Large intestine (tissue), 3 donors: ENCODE data around the gene C22orf31. TPM values are rescaled to one million over a fixed set of nuclear protein-coding genes. Genes with fewer than 3 reads are reported as not detected.

Experiments
- DNase-seq, 2 donors: peaks; one replicate each; pipeline versions ENCODE4 v3.0.0 to v3.0.0-alpha.2; 2013
- H3K27ac ChIP-seq: one replicate; pipeline ENCODE4 v1.5.1; 2013; ENCODE audit warnings: low read length
- H3K27me3 ChIP-seq: 2 replicates; pipeline ENCODE4 v1.6.1; 2013; ENCODE audit warnings: low read length; ENCODE audit not compliant: control insufficient read depth, insufficient read depth
- H3K36me3 ChIP-seq: 2 replicates; pipeline ENCODE4 v1.6.1; 2013; ENCODE audit warnings: low read length; ENCODE audit not compliant: control insufficient read depth, insufficient read depth
- H3K4me1 ChIP-seq: one replicate; pipeline ENCODE4 v1.6.1; 2013; ENCODE audit warnings: low read length; ENCODE audit not compliant: control insufficient read depth, insufficient read depth
- H3K4me3 ChIP-seq: one replicate; pipeline ENCODE4 v1.5.1; 2013; ENCODE audit warnings: low read length
- H3K9me3 ChIP-seq: one replicate; pipeline ENCODE4 v1.6.1; 2013; ENCODE audit warnings: mild to moderate bottlenecking, low read depth, low read length, moderate library complexity; ENCODE audit not compliant: control insufficient read depth
- WGBS: methylation state at CpG from one replicate; pipeline ENCODE4 v1.1.5; 2013; ENCODE audit warnings: low lambda C conversion rate; ENCODE audit not compliant: insufficient coverage; 5-methylcytosine and 5-hydroxymethylcytosine counted together
- polyA plus RNA-seq: library from polyadenylated mRNA; unstranded; fragments of 120-200 nt; gene quantifications from one replicate; pipeline ENCODE4 v1.2.1, GENCODE V29; 2013

C22orf31 gene
- polyA plus RNA-seq, 1 donor = 1.5 TPM

DNA sequence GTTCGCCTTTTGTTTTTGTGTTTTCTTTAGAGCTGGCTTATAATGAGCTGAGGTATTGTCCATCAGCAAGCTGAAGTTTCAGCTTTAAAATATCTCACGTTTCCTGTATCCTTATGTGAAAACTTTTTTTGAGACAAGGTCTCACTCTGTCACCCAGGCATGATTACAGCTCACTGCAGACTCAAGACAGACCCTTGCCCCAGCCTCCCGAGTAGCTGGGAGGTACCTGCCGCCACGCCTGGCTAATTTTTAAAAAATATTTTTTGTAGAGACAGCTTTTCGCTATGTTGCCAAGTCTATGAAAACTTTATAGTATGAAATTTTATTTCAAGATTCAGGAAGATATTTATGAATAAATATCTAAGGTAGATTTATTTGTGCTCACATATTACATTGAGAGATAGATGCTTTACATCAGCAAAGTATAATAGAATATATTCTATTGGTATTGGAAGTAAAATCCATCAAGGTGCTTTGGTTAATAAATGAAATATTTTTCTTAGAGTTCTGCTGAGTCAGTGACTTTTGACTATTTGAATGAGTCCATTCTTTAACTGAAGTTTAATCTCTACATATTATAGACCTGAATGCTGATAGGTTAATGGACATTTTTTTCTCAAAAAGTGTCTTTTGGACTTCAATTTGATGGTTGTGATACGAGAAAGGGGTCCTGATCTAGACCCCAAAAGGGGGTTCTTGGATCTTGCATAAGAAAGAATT lies 21.4 kb upstream of the C22orf31 start:
- WGBS = 69% methylated on average over 3 of the region's 7 CpGs

DNA sequence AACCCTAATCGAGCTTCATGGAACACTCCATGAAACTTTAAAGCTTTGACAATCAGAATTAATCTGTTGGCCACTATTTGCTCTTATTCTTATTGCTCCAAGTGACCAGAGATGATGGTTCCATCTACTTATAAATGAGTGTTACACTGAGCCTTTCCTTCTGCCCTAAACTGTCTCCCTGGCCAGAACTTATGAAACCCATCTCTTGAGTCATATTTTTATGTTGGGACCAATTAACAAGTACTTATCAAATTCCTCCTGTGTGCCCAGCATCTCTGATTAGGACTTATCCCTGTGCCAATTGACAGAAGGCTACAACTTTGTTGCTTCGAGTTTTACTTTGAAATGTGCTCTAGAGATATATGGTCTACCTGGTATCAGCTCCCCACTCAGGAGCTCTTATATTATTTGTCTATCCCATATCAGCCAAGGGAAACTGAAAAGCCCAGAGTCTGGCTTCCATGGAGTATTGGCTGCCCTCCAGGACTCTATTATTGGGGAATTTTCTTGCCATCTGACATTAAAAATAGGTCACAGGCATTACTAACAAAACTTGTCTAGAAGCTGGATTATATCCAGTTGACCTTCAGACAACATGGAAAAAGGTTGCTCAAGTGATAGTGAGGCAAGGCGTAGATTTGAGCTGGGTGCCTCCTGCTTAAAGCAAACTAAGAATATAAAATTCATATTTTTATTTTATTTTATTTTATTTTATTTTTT lies 20.0 kb upstream of the C22orf31 start:
- Histone ChIP-seq H3K27ac (no peak overlapping the region), H3K9me3 (no peaks in the 10 kb centered on the region), H3K4me1 (no peaks in the 10 kb centered on the region), H3K27me3 (no peaks in the 10 kb centered on the region), H3K36me3 (peaks cover 6% of the 10 kb centered on the region), H3K4me3 (no peak overlapping the region)
- DNase-seq = no peak
- no CpG with 5 or more reads among the region's 3 CpGs for WGBS

More for the DNA sequence above, 21.4 kb upstream of the C22orf31 start:
- no peaks in the 10 kb centered on the region for H3K9me3 ChIP-seq
- no peaks in the 10 kb centered on the region for H3K27me3 ChIP-seq
- no peak overlapping the region for H3K27ac ChIP-seq
- peaks cover 6% of the 10 kb centered on the region for H3K36me3 ChIP-seq
- no peak for DNase-seq
- no peaks in the 10 kb centered on the region for H3K4me1 ChIP-seq
- no peak overlapping the region for H3K4me3 ChIP-seq

DNA sequence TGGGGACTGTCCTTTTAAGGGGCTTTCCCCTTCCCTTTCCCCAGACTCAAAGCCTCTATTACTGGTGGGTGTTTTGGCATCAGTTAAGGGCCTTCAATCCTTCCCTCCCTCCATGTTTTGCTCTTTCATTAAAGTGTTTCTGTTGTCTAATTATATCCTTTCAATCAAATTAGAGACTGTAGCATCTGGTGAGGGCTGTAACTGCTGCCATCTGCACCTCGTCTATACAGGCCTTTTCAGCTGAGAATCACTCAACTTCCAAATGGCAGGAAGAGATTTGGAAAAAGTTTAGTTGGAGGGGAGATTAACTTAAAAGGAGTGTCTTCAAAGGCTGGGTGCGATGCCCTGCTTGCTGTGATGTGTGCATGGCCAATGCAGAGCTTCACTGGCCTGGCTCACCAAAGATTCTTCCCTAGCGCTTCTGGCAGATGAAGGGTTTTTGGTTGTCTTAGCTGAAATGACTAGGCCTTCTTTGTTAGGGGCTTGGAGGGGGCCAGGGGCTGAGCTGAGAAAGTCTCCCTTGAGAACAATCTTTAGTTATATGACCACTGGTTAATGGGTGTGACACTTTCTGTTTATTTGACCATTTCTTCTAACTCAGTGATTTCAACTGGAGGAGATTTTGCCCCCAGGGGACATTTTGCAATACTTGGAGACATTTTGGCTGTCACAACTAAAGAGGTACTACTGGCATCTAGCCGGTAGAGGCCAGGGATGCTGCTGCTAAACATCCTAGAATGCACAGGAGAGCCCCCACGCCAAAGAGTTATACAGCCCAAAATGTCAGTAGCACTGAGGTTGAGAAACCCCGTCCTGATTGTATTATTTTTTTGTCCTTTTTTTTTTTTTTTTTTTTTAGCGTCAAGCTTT lies 18.7 kb upstream of the C22orf31 start:
- peaks cover 6% of the 10 kb centered on the region for H3K36me3 ChIP-seq
- H3K27me3 ChIP-seq = no peaks in the 10 kb centered on the region
- WGBS = 88% methylated on average over 1 of the region's 7 CpGs
- H3K4me3 ChIP-seq = no peak overlapping the region
- H3K4me1 ChIP-seq = peaks cover 6% of the 10 kb centered on the region
- H3K9me3 ChIP-seq = no peaks in the 10 kb centered on the region
- H3K27ac ChIP-seq = no peak overlapping the region
- DNase-seq = no peak

DNA sequence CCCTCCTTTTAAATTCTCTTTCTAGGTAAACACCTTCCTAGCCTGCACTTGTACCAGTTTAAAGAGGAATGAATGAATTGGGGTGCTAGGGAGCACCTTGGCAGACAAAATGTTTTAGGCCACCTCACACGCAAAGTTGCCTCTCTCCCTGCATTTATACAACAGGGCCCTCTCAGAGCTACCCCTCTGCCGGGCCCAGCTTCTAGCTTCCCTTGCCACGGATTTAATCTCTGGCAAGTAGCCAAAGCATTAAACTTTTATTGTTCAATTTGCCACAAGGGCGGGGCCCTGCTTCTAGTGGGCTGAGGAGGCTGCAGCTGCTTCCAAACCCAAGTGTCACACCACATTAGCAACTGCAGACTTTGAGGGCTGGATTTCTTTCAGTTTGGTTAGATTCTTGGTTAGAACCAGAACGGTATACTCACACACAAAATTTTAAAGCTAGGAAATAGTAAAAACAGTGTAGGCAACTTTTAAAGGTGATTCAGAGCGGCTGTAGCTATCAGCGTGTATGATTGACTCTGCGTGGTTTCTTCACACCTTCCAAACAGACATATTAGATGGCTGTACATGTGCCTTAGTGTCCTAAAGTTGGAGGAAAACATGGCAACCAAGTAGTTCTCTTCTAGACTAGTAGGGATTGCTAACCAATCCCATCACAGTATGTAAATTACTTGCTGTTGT lies 17.7 kb upstream of the C22orf31 start:
- Histone ChIP-seq H3K9me3 (no peaks in the 10 kb centered on the region), H3K27me3 (no peaks in the 10 kb centered on the region), H3K27ac (no peak overlapping the region), H3K4me3 (no peak overlapping the region), H3K4me1 (peaks cover 6% of the 10 kb centered on the region), H3K36me3 (peaks cover 6% of the 10 kb centered on the region)
- no peak for DNase-seq
- 83% methylated on average over 1 of the region's 8 CpGs for WGBS

DNA sequence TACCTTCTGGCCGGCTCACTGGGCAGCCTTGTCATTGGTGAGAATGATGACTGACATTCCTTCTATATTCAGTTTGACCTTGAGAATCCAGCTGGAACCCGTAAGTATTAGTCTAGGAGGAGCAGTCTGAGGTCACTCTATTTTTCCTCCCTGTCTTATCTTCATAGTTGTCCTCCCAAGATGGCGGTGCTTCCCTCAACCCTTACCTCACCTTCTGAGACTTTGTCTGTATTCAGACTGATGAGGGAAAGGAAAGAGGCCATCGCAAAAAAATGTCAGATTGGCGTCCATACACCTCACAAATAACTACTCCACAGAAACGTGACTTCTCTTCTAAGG lies 17.2 kb upstream of the C22orf31 start:
- H3K27me3 ChIP-seq = no peaks in the 10 kb centered on the region
- H3K4me1 ChIP-seq = peaks cover 10% of the 10 kb centered on the region
- WGBS = 80% methylated on average over 1 of the region's 6 CpGs
- H3K36me3 ChIP-seq = peaks cover 6% of the 10 kb centered on the region
- no peak for DNase-seq
- H3K4me3 ChIP-seq = no peak overlapping the region
- no peaks in the 10 kb centered on the region for H3K9me3 ChIP-seq
- H3K27ac ChIP-seq = no peak overlapping the region

DNA sequence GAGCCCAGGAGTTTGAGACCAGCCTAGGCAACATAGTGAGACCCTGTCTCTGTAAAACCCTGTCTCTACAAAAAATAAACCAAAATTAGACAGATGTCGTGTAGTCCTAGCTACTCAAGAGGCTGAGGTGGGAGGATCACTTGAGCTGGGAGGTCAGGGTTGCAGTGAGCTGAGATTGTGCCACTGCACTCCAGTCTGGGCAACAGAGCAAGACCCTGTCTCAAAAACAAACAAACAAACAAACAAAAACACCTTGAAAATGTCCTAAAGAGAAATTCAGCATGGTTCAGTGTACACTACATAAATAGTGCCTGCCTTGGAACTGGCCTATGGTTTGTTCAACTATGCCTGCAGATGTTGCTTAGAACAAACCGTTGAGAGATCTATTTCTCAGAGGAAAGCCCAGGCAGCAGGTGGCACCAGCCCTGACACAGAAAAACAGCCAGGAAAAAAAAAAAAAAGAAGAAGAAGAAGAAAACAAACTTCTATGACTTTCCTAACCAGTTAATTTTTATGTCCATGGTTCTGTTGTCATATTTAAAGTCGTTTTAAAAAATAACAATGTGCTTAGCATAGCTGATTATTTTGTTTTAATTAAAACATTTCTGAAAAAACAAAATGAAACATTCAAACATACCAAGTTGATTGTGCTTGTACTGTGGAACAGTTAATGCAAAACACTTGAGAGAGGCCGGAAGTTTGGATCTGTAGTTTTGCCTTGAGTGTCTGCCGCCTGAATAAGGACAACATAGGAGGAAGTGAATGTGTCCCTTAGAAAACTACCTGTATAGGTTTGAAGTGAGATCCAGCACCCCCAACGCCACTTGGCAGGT lies 16.6 kb upstream of the C22orf31 start:
- no peak overlapping the region for H3K4me3 ChIP-seq
- no peaks in the 10 kb centered on the region for H3K9me3 ChIP-seq
- peaks cover 10% of the 10 kb centered on the region for H3K4me1 ChIP-seq
- H3K36me3 ChIP-seq = peaks cover 6% of the 10 kb centered on the region
- 85% methylated on average over 2 of the region's 6 CpGs for WGBS
- no peak for DNase-seq
- no peak overlapping the region for H3K27ac ChIP-seq
- no peaks in the 10 kb centered on the region for H3K27me3 ChIP-seq

DNA sequence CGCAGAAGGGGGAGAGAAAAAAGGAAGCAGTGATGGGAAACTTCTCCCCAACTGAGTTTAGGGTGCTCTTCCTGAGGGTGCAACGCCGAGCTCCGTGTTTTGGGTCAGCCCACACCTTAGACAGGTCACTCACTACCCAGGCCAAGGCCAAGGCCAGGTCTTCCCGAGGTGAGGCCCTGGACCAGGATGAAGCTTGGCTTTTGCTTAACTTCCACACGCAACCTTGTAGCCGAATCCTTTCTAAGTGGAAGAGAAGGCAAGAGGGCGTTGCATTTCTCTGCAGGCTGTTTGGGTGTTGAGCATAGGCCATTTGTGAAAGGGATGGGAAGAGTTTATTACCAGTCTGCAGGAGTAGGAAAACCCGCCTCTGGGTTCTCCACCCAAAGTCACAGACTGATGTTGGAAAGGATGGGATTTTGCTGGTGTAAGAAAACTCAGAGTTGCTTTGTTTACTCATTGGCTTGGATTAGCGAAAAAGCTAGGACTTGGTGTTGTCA lies 12.7 kb upstream of the C22orf31 start:
- no peak for DNase-seq
- H3K36me3 ChIP-seq = peaks cover 5% of the 10 kb centered on the region
- H3K27me3 ChIP-seq = no peaks in the 10 kb centered on the region
- no peaks in the 10 kb centered on the region for H3K9me3 ChIP-seq
- H3K4me1 ChIP-seq = peaks cover 29% of the 10 kb centered on the region
- H3K27ac ChIP-seq = no peak overlapping the region
- H3K4me3 ChIP-seq = peak overlapping the region; percentile 82
- WGBS = no CpG with 5 or more reads among the region's 10 CpGs

DNA sequence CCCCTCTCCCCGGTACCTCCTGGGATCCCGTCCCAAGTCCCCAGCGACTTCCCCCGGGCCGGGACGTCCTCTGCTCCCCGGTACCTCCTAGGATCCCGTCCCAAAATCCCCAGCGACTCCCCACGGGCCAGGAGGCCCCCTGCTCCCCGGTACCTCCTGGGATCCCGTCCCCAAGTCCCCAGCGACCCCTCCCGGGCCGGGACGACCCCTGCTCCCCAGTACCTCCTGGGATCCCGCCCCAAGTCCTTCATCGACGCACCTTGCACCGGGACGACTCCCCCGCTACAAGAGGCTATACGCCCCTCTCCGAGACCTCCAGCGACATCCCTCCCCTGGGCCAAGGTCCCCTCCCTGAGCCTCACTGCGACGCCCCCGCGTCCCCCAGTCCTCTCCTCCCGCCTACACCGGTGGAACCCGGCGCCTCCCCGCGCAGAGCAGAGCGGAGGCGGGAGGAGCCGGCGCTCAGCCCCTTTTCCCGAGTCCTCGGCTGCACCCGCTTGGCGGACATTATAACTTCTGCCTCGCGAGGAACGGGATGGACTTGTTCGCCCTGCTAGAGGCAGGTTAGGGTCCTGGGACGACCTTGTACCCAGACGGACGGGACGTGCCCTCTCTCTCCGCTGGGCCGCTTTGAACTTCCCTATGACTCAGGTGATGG lies 12.1 kb upstream of the C22orf31 start:
- no CpG with 5 or more reads among the region's 53 CpGs for WGBS
- H3K4me3 ChIP-seq = peak overlapping the region; percentile 82
- H3K4me1 ChIP-seq = peaks cover 29% of the 10 kb centered on the region
- H3K27me3 ChIP-seq = no peaks in the 10 kb centered on the region
- no peaks in the 10 kb centered on the region for H3K36me3 ChIP-seq
- peak; percentile 51 to 78 for DNase-seq
- no peaks in the 10 kb centered on the region for H3K9me3 ChIP-seq
- H3K27ac ChIP-seq = peak overlapping the region; percentile 43

DNA sequence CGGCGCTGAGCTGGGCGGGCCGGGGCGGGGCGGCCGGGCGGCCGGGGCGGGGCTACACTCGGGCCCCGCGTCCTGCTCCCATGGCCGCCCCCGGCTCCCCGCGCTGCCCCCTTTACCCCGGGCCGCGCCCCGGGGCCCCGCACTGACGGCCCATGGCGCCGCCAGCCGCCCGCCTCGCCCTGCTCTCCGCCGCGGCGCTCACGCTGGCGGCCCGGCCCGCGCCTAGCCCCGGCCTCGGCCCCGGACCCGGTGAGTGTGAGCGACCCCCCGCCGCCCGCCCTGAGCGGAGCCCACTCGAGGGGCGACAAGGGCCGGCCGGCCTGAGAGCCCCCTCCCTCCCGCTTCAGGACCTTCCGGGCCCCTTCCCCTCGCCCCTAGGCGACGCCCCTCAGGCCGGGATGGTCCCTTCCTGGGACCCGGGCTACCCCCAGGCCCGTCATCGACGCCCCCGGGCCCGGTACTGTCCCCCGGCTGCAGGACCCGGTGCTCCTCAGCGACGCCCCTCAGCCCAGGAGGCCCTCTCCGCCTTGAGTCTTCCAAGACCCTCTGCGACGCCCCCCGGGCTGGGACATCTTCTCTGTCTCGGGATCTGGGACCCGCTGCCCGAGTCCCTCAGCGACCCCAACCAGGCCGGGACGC lies 11.5 kb upstream of the C22orf31 start, which contains the start of gene KREMEN1:
Gene KREMEN1, plus strand, starts transcription at position 57 of the 639 bp plus-strand sequence. Its CDS starts 96 bp downstream, at position 153.
- Histone ChIP-seq H3K27ac (peak within 1 kb of the TSS; percentile 43), H3K9me3 (no peaks in the 10 kb centered on the region), H3K36me3 (no peaks in the 10 kb centered on the region), H3K4me1 (peaks cover 29% of the 10 kb centered on the region), H3K4me3 (peak within 1 kb of the TSS; percentile 82), H3K27me3 (no peaks in the 10 kb centered on the region)
- no CpG with 5 or more reads among the region's 76 CpGs for WGBS
- DNase-seq = no peak
